Adrenal gland (tissue), 5 donors: ENCODE measurements around the gene AMBRA1.

Experiments
- CTCF ChIP-seq, 6 experiments: fragments of 450-650 bp in 4 of 6; fragments of 200-600 bp in 2 of 6; sonication (generic) in 1 of 6; IDR thresholded peaks; 1 replicate in 5 of 6; 2 replicates in 1 of 6; pipeline versions ENCODE4 v1.5.1 to v1.8.0; 2016 to 2021; ENCODE audit warnings: antibody characterized with exemption in 6 of 6, mild to moderate bottlenecking in 2 of 6, moderate library complexity in 1 of 6
- POLR2A ChIP-seq, 2 donors: fragments of 450-650 bp; IDR thresholded peaks; one replicate each; pipeline ENCODE4 v1.6.1; 2017; ENCODE audit warnings: antibody characterized with exemption in 2 of 2, mild to moderate bottlenecking in 2 of 2, moderate library complexity in 1 of 2
- donor health status: DM: no; HTN: no; CAD: no.

- TF ChIP-seq POLR2A (IDR thresholded peaks at IDR 0.05): no peak
- TF ChIP-seq CTCF (IDR thresholded peaks at IDR 0.05): no peak
Observed at GRCh38 chr11:46408407-46408986, 185.3 kb downstream of the AMBRA1 start.
